Measurements from ENCODE around the gene CRTAC1.
A peak's percentile ranks its signal among the peaks of the same experiment; 100 is the strongest.

Gene CRTAC1

GRCh38 chr10:98029149-98030092 lies 1.0 kb downstream of the CRTAC1 start:
- DNase-seq, result peak; percentile 25

GRCh38 chr10:98028168-98028770 lies 2.2 kb downstream of the CRTAC1 start:
- peak; percentile 49 for DNase-seq

GRCh38 chr10:98023024-98023423 lies 7.4 kb downstream of the CRTAC1 start:
- DNase-seq, result no peak

DNA sequence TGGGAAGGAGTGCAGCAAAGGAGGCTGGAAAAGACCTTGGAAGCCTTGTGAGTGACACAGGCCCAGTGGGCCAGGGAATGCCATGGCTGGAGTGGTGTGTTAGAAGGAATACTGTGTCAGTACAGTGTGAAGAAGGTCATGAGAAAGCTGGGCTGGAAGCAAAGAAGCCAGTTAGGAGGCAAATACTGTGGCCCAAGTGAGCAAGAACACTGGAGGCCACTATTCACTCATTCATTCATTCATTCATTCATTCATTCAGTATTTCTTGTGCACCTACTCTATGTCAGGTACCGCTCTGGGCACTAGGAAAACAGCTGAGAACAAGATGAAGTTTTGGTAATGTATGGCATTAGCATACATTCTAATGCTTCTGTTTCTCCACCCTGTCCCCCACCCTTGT lies 9.6 kb downstream of the CRTAC1 start:
- DNase-seq, result no peak

DNA sequence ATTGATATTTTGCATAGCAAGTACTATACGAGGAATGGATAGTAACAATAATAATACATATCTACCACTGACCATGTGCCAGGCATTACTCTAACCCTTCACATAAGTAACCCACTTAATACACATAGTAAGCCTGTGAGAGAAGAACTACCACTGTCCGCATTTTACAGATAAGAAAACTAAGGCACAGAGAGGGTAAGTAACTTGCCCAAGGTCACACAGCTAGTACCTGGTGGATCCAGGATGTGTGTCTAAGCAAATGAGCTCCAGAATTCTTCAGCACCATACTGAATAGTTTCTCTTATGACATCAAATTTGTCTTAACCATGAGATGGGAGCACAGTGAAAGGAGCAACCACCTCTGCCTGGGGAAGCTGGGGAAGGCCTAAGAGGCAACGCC lies 10.2 kb downstream of the CRTAC1 start:
- no peak for DNase-seq

GRCh38 chr10:98019784-98020183 lies 10.6 kb downstream of the CRTAC1 start:
- DNase-seq, result no peak

DNA sequence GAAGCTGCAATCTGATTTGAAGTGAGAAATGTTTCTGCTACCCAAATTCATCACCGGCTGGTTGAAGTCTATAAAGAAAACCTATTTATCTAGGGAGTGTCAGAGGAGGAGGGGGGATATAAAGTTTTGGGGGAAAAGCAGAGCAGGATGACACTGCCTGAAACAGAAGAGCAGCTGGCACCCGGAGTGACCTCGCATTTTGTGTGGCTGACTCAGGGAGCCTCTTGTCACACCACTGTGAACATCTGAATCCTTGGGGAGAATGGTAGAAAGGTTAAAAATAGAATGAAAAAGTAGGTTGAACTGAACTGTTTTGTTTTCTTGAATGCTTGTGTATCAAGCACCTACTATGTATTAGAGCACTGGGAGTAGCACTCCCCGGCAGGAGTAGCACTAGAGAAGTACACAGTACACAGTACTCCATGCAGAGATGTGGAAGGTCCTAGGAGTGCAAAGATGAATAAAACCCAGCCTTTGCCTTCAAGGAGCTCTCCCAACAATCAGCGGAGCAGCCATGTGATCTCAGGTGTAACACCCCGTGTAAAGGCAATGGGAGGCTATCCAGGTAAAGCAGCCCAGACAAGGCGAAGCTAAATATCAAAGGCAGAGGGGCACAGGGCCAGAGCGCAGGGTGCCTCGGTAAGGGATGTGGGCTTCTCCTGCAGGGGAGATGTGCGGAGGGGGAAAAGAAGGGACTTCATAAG lies 13.5 kb downstream of the CRTAC1 start:
- no peak for DNase-seq

GRCh38 chr10:98013776-98014175 lies 16.6 kb downstream of the CRTAC1 start:
- no peak for DNase-seq

GRCh38 chr10:98013122-98013521 lies 17.3 kb downstream of the CRTAC1 start:
- no peak for DNase-seq

GRCh38 chr10:98012644-98013043 lies 17.8 kb downstream of the CRTAC1 start:
- DNase-seq, result no peak

DNA sequence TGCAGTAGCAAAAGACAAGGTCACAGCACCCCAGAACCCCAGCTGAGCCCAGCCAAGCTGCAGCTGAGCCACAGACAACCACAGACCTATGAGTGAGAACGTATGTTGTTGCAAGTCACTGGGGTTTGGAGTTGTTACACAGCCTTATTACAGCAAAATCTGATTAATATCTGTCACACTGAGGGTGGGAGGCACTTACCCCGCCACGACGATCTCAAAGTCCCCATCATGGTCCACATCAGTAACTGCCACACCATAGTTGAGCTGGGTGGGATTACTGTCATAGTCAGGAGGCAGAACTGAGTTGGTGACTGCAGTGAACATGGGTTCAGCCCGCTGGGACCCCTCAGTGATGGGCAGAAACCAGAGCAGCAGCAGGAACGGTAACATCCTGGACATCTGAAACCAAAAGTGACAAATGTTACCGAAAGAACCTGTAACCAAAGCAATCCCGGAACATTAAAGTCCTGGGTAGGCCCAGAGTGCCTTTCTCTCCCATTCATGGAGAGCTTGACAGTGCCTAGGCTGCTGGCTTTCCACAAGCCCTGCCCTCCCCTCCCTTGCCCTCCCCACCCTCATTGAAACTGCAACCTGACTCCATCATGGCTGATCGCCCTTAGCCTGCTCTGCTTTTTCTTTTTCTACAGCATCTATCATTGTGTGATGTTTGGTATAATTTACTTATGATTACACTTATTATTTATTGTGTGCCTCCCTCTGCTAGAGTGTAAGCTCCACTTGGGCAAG lies 19.3 kb downstream of the CRTAC1 start:
- no peak for DNase-seq

DNA sequence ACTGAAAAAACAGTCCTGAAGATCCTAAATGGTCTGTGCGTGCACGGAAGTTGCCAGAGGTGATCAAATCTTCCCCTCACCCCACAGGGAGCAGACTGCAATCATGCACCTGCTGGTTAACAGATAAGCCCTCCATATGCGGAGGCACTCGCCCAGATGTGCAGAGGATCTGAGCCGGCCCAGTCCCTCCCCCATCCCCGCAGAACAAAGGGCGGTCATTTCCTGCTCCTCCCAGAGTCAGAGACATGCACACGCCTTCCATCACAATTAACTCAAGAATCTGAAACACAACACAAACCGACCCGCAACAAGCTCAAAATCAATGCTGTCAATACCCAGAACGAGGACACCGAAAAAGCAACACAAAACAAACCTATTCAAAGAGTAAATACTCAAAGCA lies 24.2 kb downstream of the CRTAC1 start:
- DNase-seq, result no peak

GRCh38 chr10:98001736-98002135 lies 28.7 kb downstream of the CRTAC1 start:
- no peak for DNase-seq

DNA sequence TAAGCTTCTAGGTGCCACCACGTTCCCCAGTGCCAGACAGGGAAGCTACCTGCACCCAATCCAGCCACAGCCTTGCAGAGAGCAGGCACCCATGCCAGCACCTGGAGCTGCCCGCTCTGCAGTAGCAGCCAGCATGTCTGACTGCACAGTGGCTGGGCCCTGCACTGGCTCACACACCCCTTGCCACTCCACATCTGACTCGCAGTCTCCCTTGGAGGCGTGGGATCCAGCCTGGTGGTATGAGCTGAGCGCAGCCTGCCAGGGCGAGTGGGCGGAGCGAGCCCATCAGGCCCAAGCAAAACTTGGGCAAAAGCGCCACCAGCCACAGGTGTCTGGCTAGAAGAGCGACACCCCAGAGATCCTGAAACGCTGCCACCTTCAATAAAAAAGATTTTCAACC lies 30.1 kb downstream of the CRTAC1 start:
- no peak for DNase-seq

DNA sequence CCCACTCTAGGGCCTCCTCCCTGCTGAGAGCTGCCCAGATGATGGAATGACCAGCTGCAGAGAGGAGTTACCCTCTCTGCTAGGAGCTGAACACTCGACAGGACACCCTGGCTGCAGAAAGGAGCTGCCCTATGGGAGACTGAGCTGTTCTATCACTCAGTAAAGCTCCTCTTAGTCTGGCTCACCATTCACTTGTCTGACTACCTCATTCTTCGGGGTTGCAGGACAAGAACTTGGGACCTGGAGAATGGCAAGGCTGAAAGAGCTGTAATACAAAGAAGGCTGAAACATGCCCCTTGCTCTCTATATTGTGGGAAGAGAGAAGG lies 30.5 kb downstream of the CRTAC1 start:
- no peak for DNase-seq

DNA sequence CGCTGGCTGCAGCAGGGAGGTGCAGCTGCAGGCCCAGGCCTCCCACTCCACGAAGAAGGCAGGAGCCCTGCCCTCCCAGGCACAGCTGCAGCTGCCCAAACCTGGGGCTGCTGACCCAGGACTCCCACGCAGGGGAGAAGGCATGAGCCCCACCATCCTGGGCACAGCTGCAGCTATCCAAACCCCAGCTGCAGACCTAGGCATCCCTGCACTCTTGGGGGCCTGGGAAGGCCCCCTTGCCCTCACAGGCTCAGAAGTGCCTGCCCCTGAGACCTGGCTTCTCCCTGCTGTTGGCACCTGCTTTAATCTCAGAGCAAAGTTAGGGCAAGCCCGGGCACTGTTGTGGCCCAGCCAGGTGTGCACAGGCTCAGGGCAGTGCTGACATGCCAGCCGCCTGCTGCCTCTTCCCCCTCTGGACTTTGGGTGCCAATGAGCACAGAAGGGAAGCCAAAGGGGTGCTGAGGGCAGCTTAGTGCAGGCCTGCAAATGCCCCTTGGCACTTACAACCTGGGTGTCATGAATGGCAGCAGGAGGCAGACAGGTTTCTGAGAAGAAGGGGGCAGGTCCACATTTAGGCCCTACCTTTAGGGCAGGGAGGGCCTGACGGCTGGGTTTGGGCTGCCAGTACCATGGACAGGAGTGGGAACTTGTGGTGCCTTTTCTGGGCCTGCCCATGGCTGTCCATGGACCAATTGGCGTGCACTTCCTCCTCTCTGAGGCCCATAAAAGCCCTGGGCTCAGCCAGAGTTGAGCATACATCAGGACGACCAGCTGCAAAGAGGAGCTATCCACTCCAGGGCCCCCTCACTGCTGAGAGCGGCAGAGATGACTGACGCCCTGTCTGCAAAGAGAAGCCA lies 31.1 kb downstream of the CRTAC1 start:
- DNase-seq, result no peak

- DNase-seq, result no peak
Measured at GRCh38 chr10:97991871-97992270, 38.5 kb downstream of the CRTAC1 start.

GRCh38 chr10:97981816-97982215 lies 48.6 kb downstream of the CRTAC1 start:
- DNase-seq, result no peak

DNA sequence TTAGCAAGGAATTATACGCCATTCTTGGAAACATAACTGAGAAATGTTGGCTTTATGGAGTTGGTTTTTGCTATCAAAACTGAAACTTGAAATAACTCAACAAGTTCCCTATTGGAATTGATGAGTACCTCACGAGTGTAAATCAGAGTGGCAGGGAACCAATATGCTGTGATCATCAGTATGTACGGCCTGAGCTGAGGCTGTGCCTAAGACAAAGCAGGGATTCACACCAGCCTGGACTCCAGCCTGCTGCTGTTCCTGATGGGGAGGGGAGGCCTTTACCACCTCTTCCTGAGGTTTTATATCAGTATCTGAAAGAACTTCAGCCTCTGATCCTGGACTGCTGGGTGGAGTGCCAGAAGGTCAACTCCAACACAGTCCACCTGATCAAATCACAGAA lies 52.7 kb downstream of the CRTAC1 start:
- DNase-seq, result no peak

DNA sequence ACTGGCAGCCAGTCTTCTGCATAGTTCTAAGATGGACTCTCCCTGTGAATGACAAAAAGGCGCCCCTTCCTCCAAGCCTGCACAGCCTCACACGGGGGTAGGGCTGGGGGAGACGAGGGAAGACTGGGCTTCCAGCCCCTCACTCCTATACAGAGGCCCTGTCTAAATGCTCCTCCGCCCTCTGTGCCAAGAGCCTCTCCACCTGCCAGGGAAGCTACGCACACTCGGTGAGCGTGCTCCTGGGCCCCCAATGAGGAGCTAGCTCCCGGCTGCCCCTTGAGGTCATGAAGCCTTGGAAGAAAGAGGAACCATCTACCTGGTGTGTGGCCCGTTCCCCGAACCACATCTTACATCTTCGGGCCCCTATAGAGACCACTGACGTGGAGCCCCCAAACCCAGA lies 54.8 kb downstream of the CRTAC1 start:
- no peak for DNase-seq

GRCh38 chr10:97974526-97975525 lies 55.6 kb downstream of the CRTAC1 start:
- no peak for DNase-seq
